HepG2 (cell line): ENCODE results near the gene WDR59. TPM values are rescaled to one million over a fixed set of nuclear protein-coding genes. Genes with fewer than 3 reads are reported as not detected.

Source experiments
- ATAC-seq: fragments of 200-7000 bp; cut with Tn5 transposase; 3 replicates; pipeline ENCODE4 v1.9.1; 2020; ENCODE audit warnings: mild to moderate bottlenecking, moderate library complexity
- BruUV-seq: library from RNA; stranded (reverse); fragments of 400-500 nt; replicated peaks from 2 replicates; lab custom pipeline; 2021; lab: Mats Ljungman, UMichigan
- CTCF ChIA-PET: fragments of 300-600 bp; formaldehyde crosslinking; extraction: SDS; loops from one replicate; lab custom pipeline; 2021; ENCODE audit warnings: low total read pairs, inconsistent platforms, low intra/inter-chr PET ratio; lab: Yijun Ruan, JAX
- POLR2A ChIA-PET: fragments of 350-600 bp; sonication (Branson Sonifier 250); formaldehyde crosslinking; loops from one replicate; lab custom pipeline; 2020; ENCODE audit warnings: antibody characterized with exemption, inconsistent platforms; lab: Yijun Ruan, JAX
- DNase-seq: peaks from one replicate; pipeline ENCODE4 v3.0.0-alpha.2; 2015; ENCODE audit warnings: low spot score
- FAIRE-seq: peaks from 3 replicates; lab custom pipeline; 2011; peaks lifted over from hg19 to GRCh38; lab: Jason Lieb, UNC
- H2AFZ ChIP-seq: one replicate; pipeline ENCODE4 v1.6.1; 2011; ENCODE audit warnings: low read length, inconsistent platforms
- H3K27ac ChIP-seq: fragments of 300-600 bp; 3 replicates; pipeline ENCODE4 v1.8.0; 2011; ENCODE audit warnings: mixed run types, mild to moderate bottlenecking, mixed read lengths, low read length, inconsistent platforms; ENCODE audit not compliant: insufficient read depth; ENCODE audit errors: extremely low read length
- H3K27me3 ChIP-seq, 2 experiments: fragments of 200-600 bp in 1 of 2; 2 replicates in 1 of 2; 3 replicates in 1 of 2; pipeline versions ENCODE4 v1.6.0 to v1.8.0; 2011; ENCODE audit warnings: low read length in 2 of 2, mild to moderate bottlenecking in 2 of 2, moderate library complexity in 2 of 2, inconsistent platforms in 1 of 2; ENCODE audit not compliant: insufficient read depth in 2 of 2, control insufficient read depth in 1 of 2
- H3K36me3 ChIP-seq, 2 experiments: fragments of 200-600 bp in 1 of 2; replicated peaks in 1 of 2; 2 replicates in 1 of 2; 3 replicates in 1 of 2; pipeline versions ENCODE4 v1.5.1 to v1.8.0; 2011; ENCODE audit warnings: low read length in 2 of 2, inconsistent platforms in 1 of 2; ENCODE audit not compliant: insufficient read depth in 2 of 2, control insufficient read depth in 1 of 2
- H3K4me1 ChIP-seq: 2 replicates; pipeline ENCODE4 v1.5.1; 2012; ENCODE audit warnings: low read length, inconsistent platforms; ENCODE audit not compliant: insufficient read depth
- H3K4me2 ChIP-seq: 2 replicates; pipeline ENCODE4 v1.6.0; 2011; ENCODE audit warnings: low read depth, low read length, inconsistent platforms
- H3K4me3 ChIP-seq, 3 experiments: fragments of 200-600 bp in 1 of 3; sonication (generic), shearing (Covaris generic) in 1 of 3; replicated peaks in 1 of 3; 2 replicates each; pipeline ENCODE4 v1.5.1; 2011 to 2016; ENCODE audit warnings: low read length in 3 of 3, inconsistent platforms in 2 of 3, low read depth in 2 of 3, mild to moderate bottlenecking in 2 of 3, control low read depth in 1 of 3, mixed read lengths in 1 of 3; ENCODE audit not compliant: insufficient read depth in 1 of 3
- H3K79me2 ChIP-seq: one replicate; pipeline ENCODE4 v1.6.1; 2011; ENCODE audit warnings: low read length, inconsistent platforms; ENCODE audit not compliant: insufficient read depth
- H3K9ac ChIP-seq: 2 replicates; pipeline ENCODE4 v1.6.0; 2011; ENCODE audit warnings: mild to moderate bottlenecking, low read depth, low read length, inconsistent platforms; ENCODE audit not compliant: insufficient read depth
- H3K9me3 ChIP-seq: 2 replicates; pipeline ENCODE4 v1.5.1; 2012; ENCODE audit warnings: mild to moderate bottlenecking, low read length
- H4K20me1 ChIP-seq: 2 replicates; pipeline ENCODE4 v1.6.0; 2011; ENCODE audit warnings: inconsistent platforms, mild to moderate bottlenecking, low read length, moderate library complexity; ENCODE audit not compliant: insufficient read depth
- EEA1 ChIP-seq: sonication (generic); formaldehyde crosslinking; IDR thresholded peaks from 2 replicates; pipeline ENCODE4 v1.5.1; 2020; ENCODE audit warnings: mild to moderate bottlenecking, missing genetic modification reagents, borderline replicate concordance
- TCF12 ChIP-seq, 2 experiments: fragments of 450-650 bp in 1 of 2; sonication (generic) in 1 of 2; formaldehyde crosslinking in 1 of 2; IDR thresholded peaks; 2 replicates each; pipeline versions ENCODE4 v1.6.1 to v1.8.0; 2017 to 2022; ENCODE audit warnings: antibody characterized with exemption in 1 of 2, mild to moderate bottlenecking in 1 of 2, missing genetic modification reagents in 1 of 2, moderate library complexity in 1 of 2
- TERF1 ChIP-seq: sonication (generic); formaldehyde crosslinking; IDR thresholded peaks from 2 replicates; pipeline ENCODE4 v1.8.0; 2022; ENCODE audit warnings: mild to moderate bottlenecking, missing genetic modification reagents, moderate library complexity
- ZHX1 ChIP-seq: sonication (generic); formaldehyde crosslinking; IDR thresholded peaks from 2 replicates; pipeline ENCODE4 v1.8.1; 2022; ENCODE audit warnings: low read depth, mild to moderate bottlenecking, missing genetic modification reagents
- ZNF253 ChIP-seq: sonication (generic); formaldehyde crosslinking; IDR thresholded peaks from 2 replicates; pipeline ENCODE4 v1.8.0; 2022; ENCODE audit warnings: mild to moderate bottlenecking, missing genetic modification reagents, borderline replicate concordance
- ZSCAN22 ChIP-seq: sonication (generic); formaldehyde crosslinking; IDR thresholded peaks from 2 replicates; pipeline ENCODE4 v1.4.0; 2020; ENCODE audit warnings: mild to moderate bottlenecking, missing genetic modification reagents
- WGBS: methylation state at CpG from one replicate; pipeline ENCODE4 v1.1.6; 2017; ENCODE audit warnings: low lambda C conversion rate; 5-methylcytosine and 5-hydroxymethylcytosine counted together
- in situ Hi-C: cut with HindIII; loops from 2 replicates; pipeline ENCODE4 v1.10.0; 2017; ENCODE audit warnings: low pct_unique_long_range_greater_than_20kb; ENCODE audit not compliant: extremely low pct_ligation_motif_present
- intact Hi-C: fragments of 100-400 bp; cut with micrococcal nuclease; formaldehyde crosslinking; loops from one replicate; pipeline ENCODE4 v1.10.0; 2022; ENCODE audit not compliant: unreplicated experiment
- polyA plus RNA-seq, 8 experiments: library from polyadenylated mRNA; depleted of rRNA in 3 of 8; stranded (reverse) in 7 of 8; unstranded in 1 of 8; fragments of >200 nt; fragmentation: Illumina TruSeq in 4 of 8; extraction: Trizol in 4 of 8; gene quantifications; 2 replicates each; pipeline versions ENCODE4 v1.2.1 to v1.2.3, GENCODE V29; 2011 to 2016; ENCODE audit warnings: low read depth in 4 of 8, missing spikeins in 1 of 8, mixed read lengths in 1 of 8; ENCODE audit not compliant: insufficient read depth in 1 of 8
- total RNA-seq, 5 experiments: library from RNA; depleted of rRNA; stranded (reverse); fragments of >200 nt; fragmentation: Illumina TruSeq; extraction: Trizol; gene quantifications; 2 replicates each; pipeline ENCODE4 v1.2.3, GENCODE V29; 2016; ENCODE audit warnings: low read depth in 1 of 5

WDR59 gene
- total and polyA plus RNA-seq, 2 of the 13 experiments (the other 11 are each of a cell fraction or from before 2014, with no cell fraction given): 65.2 to 306 TPM

GRCh38 chr16:74954763-74955162 lies 30.2 kb downstream of the WDR59 start:
- BruUV-seq: no TSS peak
- Histone ChIP-seq H4K20me1 (no peaks in the 10 kb centered on the region), H3K9me3 (no peaks in the 10 kb centered on the region), H3K36me3 (peaks cover 37 to 71% of the 10 kb centered on the region in 2 experiments), H3K27me3 (no peaks in the 10 kb centered on the region), H3K4me3 (no peak overlapping the region), H2AFZ (no peak overlapping the region), H3K79me2 (peaks cover 3% of the 10 kb centered on the region), H3K4me2 (no peak overlapping the region), H3K9ac (no peak overlapping the region), H3K4me1 (peaks cover 7% of the 10 kb centered on the region), H3K27ac (no peak overlapping the region)
- no peak for FAIRE-seq
- WGBS: 93% methylated on average over 4 of the region's 4 CpGs
- no peak for TF ChIP-seq ZSCAN22 (CRISPR knock-in tag)
- no peak for TF ChIP-seq ZHX1
- no peak for TF ChIP-seq TERF1
- TF ChIP-seq TCF12 (IDR thresholded peaks at IDR 0.05): no peak
- TF ChIP-seq TCF12 (CRISPR knock-in tag; IDR thresholded peaks at IDR 0.05): no peak
- TF ChIP-seq EEA1 (CRISPR knock-in tag): no peak
- no peak for TF ChIP-seq ZNF253 (CRISPR knock-in tag)
- DNase-seq: no peak
- no peak for ATAC-seq
- in situ Hi-C loops: no loop called here
- intact Hi-C loops: no loop called here
- CTCF ChIA-PET: no interaction called here
- POLR2A ChIA-PET: no interaction called here
